Activated CD4-positive, alpha-beta memory T cell treated with anti-CD3 and anti-CD28 coated beads for 36 hours (primary cell): ENCODE results near the gene NINJ1. TPM values are rescaled to one million over a fixed set of nuclear protein-coding genes. Genes with fewer than 3 reads are reported as not detected.

ENCODE experiments used
- CTCF ChIA-PET: fragments of 350-600 bp; sonication (Branson Sonifier 250); formaldehyde crosslinking; loops from one replicate; lab custom pipeline; 2021; ENCODE audit warnings: antibody characterized with exemption, inconsistent platforms; lab: Charles Lee
- POLR2A ChIA-PET: fragments of 350-600 bp; sonication (Branson Sonifier 250); formaldehyde crosslinking; loops from one replicate; lab custom pipeline; 2021; ENCODE audit warnings: antibody characterized with exemption; lab: Charles Lee
- DNase-seq: peaks from one replicate; pipeline ENCODE4 v3.0.0-alpha.2; 2020
- H3K27ac Mint-ChIP-seq: one replicate; pipeline ENCODE4 v1.8.0; 2021; ENCODE audit warnings: mixed read lengths
- H3K27me3 Mint-ChIP-seq: one replicate; pipeline ENCODE4 v1.8.0; 2021; ENCODE audit warnings: mixed read lengths
- H3K36me3 Mint-ChIP-seq: one replicate; pipeline ENCODE4 v1.8.0; 2021; ENCODE audit warnings: mixed read lengths
- H3K4me1 Mint-ChIP-seq: one replicate; pipeline ENCODE4 v1.8.0; 2021; ENCODE audit warnings: low read depth, mixed read lengths
- H3K4me3 Mint-ChIP-seq: one replicate; pipeline ENCODE4 v1.8.0; 2021; ENCODE audit warnings: mild to moderate bottlenecking, mixed read lengths
- H3K9me3 Mint-ChIP-seq: one replicate; pipeline ENCODE4 v1.8.0; 2021; ENCODE audit warnings: mixed read lengths
- intact Hi-C: fragments of 100-400 bp; cut with micrococcal nuclease; formaldehyde crosslinking; loops from one replicate; pipeline ENCODE4 v1.15.1; 2023
- total RNA-seq, 2 experiments: library from RNA; stranded (reverse); gene quantifications; one replicate each; pipeline ENCODE4 v1.2.3, GENCODE V29; 2021

Gene NINJ1
- total RNA-seq, 2 experiments from 2014 or later, result 77.9 to 82.0 TPM

DNA sequence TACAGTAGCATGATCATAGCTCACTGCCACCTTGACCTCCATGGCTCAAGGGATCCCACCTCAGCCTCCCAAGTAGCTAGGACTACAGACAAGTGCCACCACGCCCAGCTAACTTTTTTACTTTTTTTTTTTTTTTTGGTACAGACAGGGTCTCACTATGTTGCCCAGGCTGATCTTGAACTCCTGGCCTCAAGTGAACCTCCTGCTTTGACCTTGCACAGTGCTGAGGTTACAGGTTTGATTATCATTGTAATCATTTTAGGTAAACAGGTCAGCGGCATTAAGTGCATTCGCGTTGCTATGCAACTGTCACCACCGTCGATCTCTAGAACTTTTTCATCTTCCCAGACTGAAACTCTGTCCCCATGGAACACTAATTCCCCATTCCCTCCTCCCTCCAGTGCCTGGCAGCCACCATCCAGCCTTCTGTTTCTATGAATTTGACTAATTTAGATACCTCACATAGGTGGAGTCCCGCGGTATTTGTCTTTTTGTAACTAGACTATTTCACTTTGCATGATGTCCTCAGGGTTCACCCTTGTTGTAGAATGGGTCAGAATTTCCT lies 43.9 kb downstream of the NINJ1 start:
- peaks cover 48% of the 10 kb centered on the region for H3K36me3 Mint-ChIP-seq
- peak; percentile 38 for DNase-seq
- intact Hi-C loops, result loop anchor here (5.0 to 10.0 kb wide), 3 partner anchors 57 to 325 kb away; partner anchors contain the start of genes BICD2 and ZNF484
- no peak overlapping the region for H3K4me3 Mint-ChIP-seq
- H3K27ac Mint-ChIP-seq, result peak overlapping the region; percentile 98
- peaks cover 29% of the 10 kb centered on the region for H3K9me3 Mint-ChIP-seq
- ChIA-PET POLR2A (interaction anchor here (0.9 kb wide), 1 partner anchor 26 kb away, joined by 4 read pairs; no protein-coding TSS in a partner anchor), CTCF (interaction anchor here (2.5 kb wide), 1 partner anchor 19 kb away, joined by 9 read pairs; no protein-coding TSS in a partner anchor)
- H3K27me3 Mint-ChIP-seq, result no peaks in the 10 kb centered on the region
- H3K4me1 Mint-ChIP-seq, result peaks cover 73% of the 10 kb centered on the region

DNA sequence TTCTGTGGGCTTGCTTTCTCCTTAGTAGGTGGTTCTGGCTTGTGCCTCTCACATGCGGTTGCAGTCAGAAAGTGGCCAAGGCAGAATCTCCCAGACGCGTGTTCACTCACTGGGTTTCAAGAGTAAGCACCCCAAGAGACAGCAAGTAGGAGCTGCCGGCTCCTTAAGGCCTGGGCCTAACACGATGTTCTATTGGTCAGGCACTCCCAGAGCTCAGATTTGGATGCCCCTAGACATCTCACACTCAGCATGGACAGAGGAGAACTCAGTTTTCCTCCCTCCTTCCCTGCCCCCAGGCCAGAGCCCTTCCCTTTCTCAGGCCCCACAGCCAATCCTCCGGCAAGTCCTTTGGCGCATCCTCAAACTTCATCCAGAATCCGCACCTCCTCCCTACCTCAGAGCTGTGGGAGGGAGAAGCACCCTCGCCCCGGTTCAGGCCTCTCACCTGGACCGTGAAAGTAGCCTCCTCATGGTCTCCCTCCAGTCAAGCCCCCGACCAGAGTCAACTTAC lies 44.5 kb downstream of the NINJ1 start:
- H3K4me3 Mint-ChIP-seq, result no peak overlapping the region
- peaks cover 29% of the 10 kb centered on the region for H3K9me3 Mint-ChIP-seq
- H3K36me3 Mint-ChIP-seq, result peaks cover 51% of the 10 kb centered on the region
- peak overlapping the region; percentile 98 for H3K27ac Mint-ChIP-seq
- H3K4me1 Mint-ChIP-seq, result peaks cover 69% of the 10 kb centered on the region
- POLR2A ChIA-PET, result interaction anchor here (0.9 kb wide), 1 partner anchor 25 kb away, joined by 4 read pairs; no protein-coding TSS in a partner anchor
- CTCF ChIA-PET, result interaction anchor here (2.5 kb wide), 1 partner anchor 19 kb away, joined by 9 read pairs; no protein-coding TSS in a partner anchor
- intact Hi-C loops, result no loop called here
- H3K27me3 Mint-ChIP-seq, result no peaks in the 10 kb centered on the region
- peak; percentile 15 for DNase-seq

GRCh38 chr9:93089024-93089423 lies 45.0 kb downstream of the NINJ1 start:
- no peak overlapping the region for H3K4me3 Mint-ChIP-seq
- H3K27ac Mint-ChIP-seq, result peak overlapping the region; percentile 98
- H3K36me3 Mint-ChIP-seq, result peaks cover 56% of the 10 kb centered on the region
- intact Hi-C loops, result no loop called here
- peaks cover 65% of the 10 kb centered on the region for H3K4me1 Mint-ChIP-seq
- DNase-seq, result peak; percentile 31
- CTCF ChIA-PET, result interaction anchor here (2.5 kb wide), 1 partner anchor 20 kb away, joined by 9 read pairs; no protein-coding TSS in a partner anchor
- H3K9me3 Mint-ChIP-seq, result peaks cover 29% of the 10 kb centered on the region
- no peaks in the 10 kb centered on the region for H3K27me3 Mint-ChIP-seq
- POLR2A ChIA-PET, result interaction anchor here (0.7 kb wide), 1 partner anchor 25 kb away, joined by 3 read pairs; no protein-coding TSS in a partner anchor

DNA sequence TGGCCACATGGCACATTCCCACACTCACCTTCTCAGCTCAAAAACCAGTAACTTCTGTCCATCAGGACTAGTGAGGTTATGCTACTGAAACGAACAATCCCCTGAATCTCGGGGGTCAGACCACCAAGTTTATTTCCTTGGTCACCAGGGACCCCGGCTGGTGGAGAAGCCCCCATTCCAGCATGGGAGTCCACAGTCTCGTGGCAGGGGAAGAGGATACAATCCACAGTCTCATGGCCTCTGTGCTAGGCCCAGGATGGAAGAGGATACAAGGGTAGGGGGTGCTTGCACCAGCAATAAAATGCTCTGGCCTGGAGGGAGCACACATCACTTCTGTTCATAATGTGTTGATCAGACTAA lies 45.4 kb downstream of the NINJ1 start:
- intact Hi-C loops, result no loop called here
- no peak for DNase-seq
- no peak overlapping the region for H3K4me3 Mint-ChIP-seq
- H3K36me3 Mint-ChIP-seq, result peaks cover 58% of the 10 kb centered on the region
- H3K27me3 Mint-ChIP-seq, result no peaks in the 10 kb centered on the region
- POLR2A ChIA-PET, result interaction anchor here (0.7 kb wide), 2 partner anchors 24 to 28 kb away, joined by 3 read pairs; no protein-coding TSS in a partner anchor
- peak overlapping the region; percentile 98 for H3K27ac Mint-ChIP-seq
- peaks cover 32% of the 10 kb centered on the region for H3K9me3 Mint-ChIP-seq
- CTCF ChIA-PET, result interaction anchor here (2.5 kb wide), 1 partner anchor 20 kb away, joined by 9 read pairs; no protein-coding TSS in a partner anchor
- H3K4me1 Mint-ChIP-seq, result peaks cover 65% of the 10 kb centered on the region

- H3K4me1 Mint-ChIP-seq, result peaks cover 65% of the 10 kb centered on the region
- CTCF ChIA-PET, result interaction anchor here (0.6 to 2.5 kb wide), 2 partner anchors 21 to 85 kb away, joined by 3 to 9 read pairs; no protein-coding TSS in a partner anchor
These were observed 45.9 kb downstream of the NINJ1 start for GRCh38 chr9:93087971-93088655.

GRCh38 chr9:93086447-93087224 lies 47.4 kb downstream of the NINJ1 start:
- Mint-ChIP-seq H3K4me1 (peaks cover 61% of the 10 kb centered on the region), H3K4me3 (no peak overlapping the region), H3K27ac (peak overlapping the region; percentile 51), H3K9me3 (peaks cover 20% of the 10 kb centered on the region), H3K27me3 (no peaks in the 10 kb centered on the region), H3K36me3 (peaks cover 63% of the 10 kb centered on the region)
- POLR2A ChIA-PET, result no interaction called here
- DNase-seq, result peak; percentile 5
- CTCF ChIA-PET, result no interaction called here
- intact Hi-C loops, result no loop called here

More at GRCh38 chr9:93087971-93088655, 45.9 kb downstream of the NINJ1 start:
- Mint-ChIP-seq H3K27ac (peak overlapping the region; percentile 98), H3K4me3 (no peak overlapping the region), H3K9me3 (peaks cover 30% of the 10 kb centered on the region), H3K36me3 (peaks cover 61% of the 10 kb centered on the region), H3K27me3 (no peaks in the 10 kb centered on the region)
- POLR2A ChIA-PET, result interaction anchor here (0.7 kb wide), 2 partner anchors 24 to 27 kb away, joined by 3 read pairs; no protein-coding TSS in a partner anchor
- peak; percentile 7 for DNase-seq
- intact Hi-C loops, result no loop called here

DNA sequence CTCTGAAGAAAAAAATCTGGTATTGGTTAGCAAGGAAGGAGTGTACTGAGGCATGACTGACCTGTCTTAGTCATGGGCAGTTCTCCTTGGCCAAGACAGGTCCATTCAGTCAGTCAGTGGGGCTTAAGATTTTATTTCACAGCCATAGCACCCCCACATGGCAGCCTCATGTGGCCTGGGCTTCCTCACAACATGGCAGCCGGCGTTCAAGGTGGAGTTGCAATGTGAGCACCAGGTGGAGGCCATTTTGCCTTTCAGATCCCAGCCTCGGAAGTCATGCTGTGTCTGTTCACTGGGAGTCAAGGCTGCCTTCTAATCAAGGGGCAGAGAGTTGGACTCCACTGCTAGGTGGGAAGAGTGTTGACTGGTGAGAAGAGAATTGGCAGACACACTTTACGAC lies 48.4 kb downstream of the NINJ1 start:
- DNase-seq, result peak; percentile 10
- Mint-ChIP-seq H3K9me3 (peaks cover 11% of the 10 kb centered on the region), H3K4me1 (peaks cover 62% of the 10 kb centered on the region), H3K4me3 (no peak overlapping the region), H3K27me3 (no peaks in the 10 kb centered on the region), H3K36me3 (peaks cover 67% of the 10 kb centered on the region), H3K27ac (peak overlapping the region; percentile 67)
- ChIA-PET CTCF (no interaction called here), POLR2A (interaction anchor here (1.1 kb wide), 1 partner anchor 9 kb away, joined by 4 read pairs; no protein-coding TSS in a partner anchor)
- intact Hi-C loops, result no loop called here

- H3K4me1 Mint-ChIP-seq, result peaks cover 53% of the 10 kb centered on the region
- H3K4me3 Mint-ChIP-seq, result no peak overlapping the region
- ChIA-PET CTCF (interaction anchor here (1.8 kb wide), 1 partner anchor 81 kb away, joined by 5 read pairs; no protein-coding TSS in a partner anchor), POLR2A (interaction anchor here (1.8 kb wide), 1 partner anchor 8 kb away, joined by 10 read pairs; no protein-coding TSS in a partner anchor)
- H3K27me3 Mint-ChIP-seq, result no peaks in the 10 kb centered on the region
- intact Hi-C loops, result no loop called here
- peaks cover 61% of the 10 kb centered on the region for H3K36me3 Mint-ChIP-seq
- H3K27ac Mint-ChIP-seq, result peak overlapping the region; percentile 98
- peak; percentile 6 for DNase-seq
- peaks cover 7% of the 10 kb centered on the region for H3K9me3 Mint-ChIP-seq
These were observed 49.6 kb downstream of the NINJ1 start for GRCh38 chr9:93084471-93084881.

DNA sequence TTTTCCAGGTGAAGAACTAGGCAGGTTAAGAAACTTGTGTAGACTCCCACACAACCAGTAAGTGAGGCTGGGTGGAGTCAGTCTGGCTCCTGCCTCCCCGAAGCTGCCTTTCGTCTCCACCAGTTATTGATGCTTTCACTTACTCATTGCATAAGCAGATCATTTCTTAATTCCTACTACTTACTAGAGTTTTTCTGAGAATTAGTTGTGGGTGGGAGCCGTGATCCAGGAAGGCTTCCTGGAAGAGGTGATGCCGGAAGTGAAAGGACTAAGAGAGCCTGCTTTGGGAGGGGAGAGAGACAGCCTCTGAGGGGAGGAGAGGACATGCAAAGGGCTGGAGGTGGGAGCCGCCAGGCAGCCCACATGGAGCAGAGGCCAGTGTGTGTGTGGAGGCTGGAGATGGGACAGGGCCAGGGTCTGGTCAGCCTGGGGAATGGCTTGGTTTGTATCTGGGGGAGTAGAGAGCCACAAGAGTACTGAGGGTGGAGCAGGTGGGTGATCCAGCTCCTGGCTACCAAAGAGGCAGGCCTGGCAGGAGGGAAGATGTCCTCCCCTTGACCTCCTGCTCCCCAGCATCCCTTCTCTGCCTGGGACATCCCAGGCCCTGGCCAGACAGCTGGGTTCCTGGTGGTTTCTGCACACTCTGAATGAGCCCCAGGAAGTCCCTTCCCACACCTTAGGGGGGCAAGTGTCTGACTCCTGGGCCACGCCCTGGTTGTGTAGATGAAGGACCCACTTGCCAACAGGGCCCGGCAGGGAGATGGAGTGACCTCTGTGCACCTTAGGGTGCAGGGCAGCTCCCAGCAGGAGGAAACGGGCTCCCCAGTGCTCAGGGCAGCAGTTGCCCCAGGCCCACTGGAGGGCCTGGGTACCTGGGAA lies 50.2 kb downstream of the NINJ1 start:
- peak; percentile 78 for DNase-seq
- peak overlapping the region; percentile 28 for H3K4me3 Mint-ChIP-seq
- peaks cover 46% of the 10 kb centered on the region for H3K4me1 Mint-ChIP-seq
- peaks cover 58% of the 10 kb centered on the region for H3K36me3 Mint-ChIP-seq
- CTCF ChIA-PET, result interaction anchor here (1.5 to 1.8 kb wide), 2 partner anchors 25 to 81 kb away, joined by 5 to 8 read pairs; no protein-coding TSS in a partner anchor
- no peaks in the 10 kb centered on the region for H3K27me3 Mint-ChIP-seq
- peaks cover 7% of the 10 kb centered on the region for H3K9me3 Mint-ChIP-seq
- intact Hi-C loops, result loop anchor here (1.0 kb wide), 2 partner anchors 7 to 20 kb away; no protein-coding TSS in a partner anchor
- POLR2A ChIA-PET, result interaction anchor here (1.0 to 2.0 kb wide), 6 partner anchors 8 to 25 kb away, joined by 3 to 12 read pairs (median 8); partner anchors contain the start of gene CARD19
- peak overlapping the region; percentile 98 for H3K27ac Mint-ChIP-seq

GRCh38 chr9:93082841-93083411 lies 51.1 kb downstream of the NINJ1 start:
- DNase-seq, result peak; percentile 45
- no peak overlapping the region for H3K4me3 Mint-ChIP-seq
- H3K9me3 Mint-ChIP-seq, result peaks cover 7% of the 10 kb centered on the region
- peak overlapping the region; percentile 98 for H3K27ac Mint-ChIP-seq
- H3K4me1 Mint-ChIP-seq, result peaks cover 42% of the 10 kb centered on the region
- CTCF ChIA-PET, result interaction anchor here (1.0 to 1.8 kb wide), 4 partner anchors 18 to 80 kb away, joined by 5 to 8 read pairs (median 5); no protein-coding TSS in a partner anchor
- H3K36me3 Mint-ChIP-seq, result peaks cover 52% of the 10 kb centered on the region
- H3K27me3 Mint-ChIP-seq, result no peaks in the 10 kb centered on the region
- intact Hi-C loops, result loop anchor here (1.0 kb wide), 2 partner anchors 8 to 19 kb away; no protein-coding TSS in a partner anchor
- POLR2A ChIA-PET, result interaction anchor here (1.0 to 2.0 kb wide), 7 partner anchors 9 to 62 kb away, joined by 3 to 12 read pairs (median 6); partner anchors contain the start of gene CARD19
